Measurements from ENCODE around the gene CHSY1.
"Not testable (repeated sequence)": the region's sequence is repeated elsewhere in the genome, so short reads cannot be mapped to it uniquely, and the experiment has no call there.

The CHSY1 gene

GRCh38 chr15:101135532-101136166 is 116.2 kb downstream of the CHSY1 start:
- DNase-seq (ENCODE audit: low read depth in 2 of 2): no peak

DNA sequence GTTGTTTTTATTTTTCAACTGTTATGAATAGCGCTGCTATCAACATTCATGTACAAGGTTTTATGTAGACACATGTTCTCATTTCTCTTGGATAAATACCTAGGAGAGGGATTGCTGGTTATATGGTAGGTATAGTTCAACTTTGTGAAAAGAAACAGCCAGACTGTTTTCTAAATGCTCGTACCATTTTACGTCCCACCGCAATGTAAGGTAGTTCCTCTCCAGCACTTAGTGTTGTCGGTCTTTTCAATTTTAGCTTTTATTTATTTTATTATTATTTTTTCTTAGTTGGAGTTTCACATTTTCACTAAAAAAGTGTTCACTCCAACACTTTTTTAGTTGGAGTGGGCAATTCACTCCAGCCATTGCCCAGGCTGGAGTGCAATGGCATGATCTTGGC is 117.1 kb downstream of the CHSY1 start:
- no peak for DNase-seq (ENCODE audit: low read depth in 2 of 2)

DNA sequence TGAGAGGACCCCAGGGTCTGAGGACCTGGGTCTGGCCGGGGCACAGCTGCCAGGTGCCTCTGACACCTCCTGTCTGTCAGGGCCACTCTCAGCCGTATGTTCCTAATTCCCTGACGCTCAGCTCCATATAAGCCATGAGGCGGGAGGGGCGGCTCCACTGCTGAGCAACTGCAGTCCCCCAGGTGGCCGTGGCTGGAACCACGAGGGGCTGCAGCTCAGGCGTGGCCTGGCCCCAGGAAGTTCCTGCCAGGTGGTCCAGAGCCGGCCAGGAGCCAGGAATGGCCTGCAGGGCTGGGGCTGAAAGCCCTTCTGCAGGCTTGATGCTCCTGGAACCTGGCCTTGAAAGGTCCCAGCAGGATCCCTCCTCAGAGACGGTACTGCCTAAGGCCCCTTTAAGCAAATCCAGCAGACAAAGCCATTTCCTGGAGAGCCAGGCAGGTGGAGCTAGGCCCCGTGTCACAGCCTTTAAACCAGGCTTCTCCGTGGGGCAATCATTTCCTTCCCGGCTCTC is 118.0 kb downstream of the CHSY1 start:
- DNase-seq (ENCODE audit: low read depth in 2 of 2): no peak

- no peak for DNase-seq (ENCODE audit: low read depth in 2 of 2)
Observed at GRCh38 chr15:101133181-101133460, 118.7 kb downstream of the CHSY1 start.

DNA sequence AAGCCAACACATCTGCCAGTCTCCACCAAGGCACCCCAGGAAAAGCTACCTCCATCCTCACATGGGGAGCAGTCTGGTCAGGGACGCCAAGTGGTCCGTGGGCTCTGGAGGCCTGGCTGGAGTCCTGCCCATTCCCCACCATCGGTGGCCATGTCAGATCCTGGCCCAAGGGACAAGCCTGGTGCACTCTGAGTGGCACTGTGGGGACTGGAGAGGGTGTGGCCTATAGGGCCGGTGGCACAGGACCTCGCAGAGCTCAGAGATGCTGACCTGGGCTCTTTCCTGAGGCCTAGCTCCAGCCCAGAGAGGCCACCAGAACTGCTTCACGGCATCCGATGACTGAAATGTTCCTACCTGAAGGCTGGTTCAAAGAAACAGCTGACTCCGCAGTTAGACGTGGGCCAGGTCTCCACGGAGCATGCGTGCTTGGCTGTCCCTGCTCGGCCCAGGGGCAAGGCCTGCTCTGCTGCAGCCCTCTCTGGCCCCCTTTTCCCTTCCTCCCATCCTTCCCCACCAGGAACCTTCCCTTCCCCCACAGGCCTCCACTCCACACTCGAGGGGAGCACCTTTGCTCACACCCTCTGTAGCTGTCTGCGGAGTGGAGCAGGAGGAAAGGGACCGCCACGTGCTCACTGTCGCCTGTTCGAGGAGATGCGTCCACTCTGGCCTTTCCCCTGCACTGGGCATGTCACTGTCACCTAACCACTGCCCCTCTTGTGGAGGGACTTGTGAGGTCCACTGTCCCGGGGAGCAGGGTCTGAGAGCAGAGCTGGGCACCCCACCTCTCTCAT is 119.3 kb downstream of the CHSY1 start:
- DNase-seq (ENCODE audit: low read depth in 2 of 2): no peak

- DNase-seq (ENCODE audit: low read depth in 2 of 2): no peak
Observed at GRCh38 chr15:101131489-101132389, 120.1 kb downstream of the CHSY1 start.

GRCh38 chr15:101129851-101130380 is 121.9 kb downstream of the CHSY1 start:
- DNase-seq (ENCODE audit: low read depth in 2 of 2): no peak

GRCh38 chr15:101128221-101129015 is 123.4 kb downstream of the CHSY1 start:
- no peak for DNase-seq (ENCODE audit: low read depth in 2 of 2)

DNA sequence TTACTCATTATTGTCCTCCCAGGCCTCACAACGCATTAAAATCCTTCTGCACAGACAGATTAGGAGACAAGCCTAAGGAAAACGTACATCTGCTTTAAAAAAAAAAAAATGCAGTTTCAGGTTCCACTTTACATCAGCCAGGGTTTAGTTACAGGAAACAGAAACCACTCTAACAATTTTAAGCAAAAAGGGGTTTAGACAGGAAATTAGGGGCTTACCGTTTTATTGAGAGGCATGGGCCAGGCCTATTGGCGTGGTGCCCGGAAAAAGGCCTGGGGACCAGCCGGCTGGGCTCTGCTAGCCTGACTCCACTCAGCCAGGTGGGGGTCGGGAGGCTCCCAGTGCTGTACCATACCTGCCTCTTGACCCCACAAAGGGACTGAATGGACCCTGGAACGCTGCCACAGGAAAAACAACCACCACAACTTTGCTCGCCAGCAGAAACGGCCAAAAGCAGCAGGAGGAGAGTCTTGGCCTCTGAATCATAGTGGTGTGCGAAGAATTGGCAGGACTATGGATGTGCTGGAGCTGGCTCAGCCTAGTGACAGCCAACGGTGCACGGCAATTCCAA is 124.3 kb downstream of the CHSY1 start:
- peak in 1 of 2 donors; percentile 31 for DNase-seq (ENCODE audit: low read depth in 2 of 2)

DNA sequence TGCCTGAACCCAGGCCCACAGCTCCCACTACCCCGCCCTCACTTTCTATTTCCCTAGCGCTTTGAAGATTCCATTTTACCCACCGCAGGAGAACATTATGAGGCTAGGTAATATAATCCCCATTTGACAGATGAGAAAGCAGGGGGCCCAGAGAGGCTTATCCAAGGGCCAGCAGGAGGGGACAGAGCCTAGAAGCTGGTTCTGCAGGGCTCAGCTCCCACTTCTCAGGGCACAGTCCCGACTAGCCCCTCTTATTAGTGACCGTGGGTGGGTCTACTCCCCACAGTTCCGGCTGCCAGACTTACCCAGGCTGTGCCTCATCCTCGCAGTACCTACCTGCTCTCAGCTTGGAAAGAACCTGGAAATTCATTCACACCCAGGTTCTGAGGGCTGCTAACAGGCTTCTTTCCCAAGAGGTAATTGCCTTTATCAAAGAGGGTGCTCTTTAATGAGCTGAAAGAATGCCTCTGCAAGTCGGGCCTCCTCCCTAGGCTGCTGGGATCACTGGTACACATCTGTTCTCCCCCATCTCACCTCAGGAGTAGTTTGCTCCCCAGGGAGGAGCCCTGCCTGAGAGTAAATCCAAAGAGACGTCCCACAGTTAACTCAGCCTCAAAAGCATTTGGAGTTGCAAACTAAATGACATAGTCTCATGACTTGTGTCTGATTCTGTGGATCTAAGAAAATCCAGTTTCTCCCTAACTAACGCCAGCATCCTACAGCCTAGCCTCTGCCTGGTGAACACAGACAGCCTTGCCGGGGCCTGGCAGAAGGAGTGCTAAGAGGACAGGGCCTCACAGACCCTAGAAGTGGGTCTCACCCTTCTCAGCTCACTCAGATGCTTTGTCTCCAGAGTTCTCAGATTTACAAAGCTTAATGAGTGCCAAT is 125.0 kb downstream of the CHSY1 start:
- DNase-seq (ENCODE audit: low read depth in 2 of 2): no peak

DNA sequence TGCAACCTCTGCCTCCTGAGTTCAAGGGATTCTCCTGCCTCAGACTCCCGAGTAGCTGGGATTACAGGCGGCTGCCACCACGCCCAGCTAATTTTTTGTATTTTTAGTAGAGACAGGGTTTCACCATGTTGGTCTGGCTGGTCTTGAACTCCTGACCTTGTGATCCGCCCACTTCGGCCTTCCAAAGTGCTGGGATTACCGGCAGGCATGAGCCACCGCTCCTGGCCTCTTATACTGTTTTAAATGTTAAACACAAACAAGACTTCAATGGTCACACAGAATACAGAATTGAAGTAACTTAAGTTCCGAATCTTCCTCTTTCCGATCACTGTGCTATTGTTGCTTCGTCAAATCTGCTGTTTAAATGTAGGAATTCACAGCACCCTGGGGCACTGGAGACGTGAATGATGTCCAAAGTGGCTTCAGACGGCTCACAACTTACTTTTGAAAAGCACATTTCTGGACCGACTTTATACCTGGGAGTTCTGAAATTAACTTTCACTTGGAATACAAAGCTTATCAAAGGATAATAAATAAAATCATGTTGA is 125.9 kb downstream of the CHSY1 start:
- DNase-seq (ENCODE audit: low read depth in 2 of 2): not testable (repeated sequence)

Measured in activated CD8-positive, alpha-beta memory T cell treated with anti-CD3 and anti-CD28 coated beads for 4 hours (primary cell).